ENCODE data around the gene TFRC.
"Not testable (repeated sequence)": the region's sequence is repeated elsewhere in the genome, so short reads cannot be mapped to it uniquely, and the experiment has no call there.

The TFRC gene

DNA sequence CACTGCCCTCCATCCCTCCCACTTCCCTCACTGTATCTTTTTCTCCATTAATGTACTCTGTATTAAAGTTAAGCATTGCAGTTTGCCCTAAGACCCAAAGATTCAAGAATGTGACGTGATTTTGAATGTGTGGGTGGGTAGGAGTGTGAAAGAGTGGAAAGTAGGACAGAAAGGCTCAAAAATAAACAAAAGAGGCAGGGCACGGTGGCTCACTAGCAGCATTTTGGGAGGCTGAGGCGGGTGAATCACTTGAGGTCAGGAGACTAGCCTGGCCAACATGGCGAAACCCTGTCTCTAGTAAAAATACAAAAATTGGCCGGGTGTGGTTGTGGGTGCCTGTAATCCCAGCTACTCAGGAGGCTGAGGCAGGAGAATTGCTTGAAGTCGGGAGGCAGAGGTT is 18.4 kb downstream of the TFRC start:
- no peak for TF ChIP-seq CTCF (IDR thresholded peaks at IDR 0.05; ENCODE audit: control insufficient read depth, insufficient read depth, low read depth, low read length, missing control alignments)
- H3K4me3 ChIP-seq (ENCODE audit: control insufficient read depth, low read depth, low read length): no peak overlapping the region
- DNase-seq (ENCODE audit: low read depth): peak; percentile 44

- peak; percentile 44 for DNase-seq (ENCODE audit: low read depth)
- TF ChIP-seq CTCF (IDR thresholded peaks at IDR 0.05; ENCODE audit: control insufficient read depth, insufficient read depth, low read depth, low read length, missing control alignments): no peak
- H3K4me3 ChIP-seq (ENCODE audit: control insufficient read depth, low read depth, low read length): no peak overlapping the region
These were observed 18.8 kb downstream of the TFRC start for GRCh38 chr3:196063049-196063448.

- no peak overlapping the region for H3K4me3 ChIP-seq (ENCODE audit: control insufficient read depth, low read depth, low read length)
- no peak for DNase-seq (ENCODE audit: low read depth)
- no peak for TF ChIP-seq CTCF (IDR thresholded peaks at IDR 0.05; ENCODE audit: control insufficient read depth, insufficient read depth, low read depth, low read length, missing control alignments)
These were observed 21.1 kb downstream of the TFRC start for GRCh38 chr3:196060834-196061233.

- H3K4me3 ChIP-seq (ENCODE audit: control insufficient read depth, low read depth, low read length): no peak overlapping the region
- TF ChIP-seq CTCF (IDR thresholded peaks at IDR 0.05; ENCODE audit: control insufficient read depth, insufficient read depth, low read depth, low read length, missing control alignments): no peak
- no peak for DNase-seq (ENCODE audit: low read depth)
These were observed 24.0 kb downstream of the TFRC start for GRCh38 chr3:196057760-196058331.

DNA sequence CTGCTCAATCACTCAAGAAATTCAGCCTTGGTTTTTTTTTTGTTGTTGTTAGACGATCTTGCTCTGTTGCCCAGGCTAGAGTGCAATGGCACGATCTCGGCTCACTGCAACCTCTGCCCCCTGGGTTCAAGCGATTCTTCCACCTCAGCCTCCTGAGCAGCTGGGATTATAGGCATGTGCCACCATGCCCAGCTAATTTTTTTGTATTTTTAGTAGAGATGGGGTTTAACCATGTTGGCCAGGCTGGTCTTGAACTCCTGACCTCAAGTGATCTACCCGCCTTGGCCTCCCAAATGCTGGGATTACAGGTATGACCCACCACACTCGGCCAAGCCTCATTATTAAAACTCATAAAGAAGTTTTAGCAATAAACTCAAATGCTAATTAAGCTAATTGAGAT is 25.5 kb downstream of the TFRC start:
- not testable (repeated sequence) for DNase-seq (ENCODE audit: low read depth); H3K4me3 ChIP-seq (ENCODE audit: control insufficient read depth, low read depth, low read length)

DNA sequence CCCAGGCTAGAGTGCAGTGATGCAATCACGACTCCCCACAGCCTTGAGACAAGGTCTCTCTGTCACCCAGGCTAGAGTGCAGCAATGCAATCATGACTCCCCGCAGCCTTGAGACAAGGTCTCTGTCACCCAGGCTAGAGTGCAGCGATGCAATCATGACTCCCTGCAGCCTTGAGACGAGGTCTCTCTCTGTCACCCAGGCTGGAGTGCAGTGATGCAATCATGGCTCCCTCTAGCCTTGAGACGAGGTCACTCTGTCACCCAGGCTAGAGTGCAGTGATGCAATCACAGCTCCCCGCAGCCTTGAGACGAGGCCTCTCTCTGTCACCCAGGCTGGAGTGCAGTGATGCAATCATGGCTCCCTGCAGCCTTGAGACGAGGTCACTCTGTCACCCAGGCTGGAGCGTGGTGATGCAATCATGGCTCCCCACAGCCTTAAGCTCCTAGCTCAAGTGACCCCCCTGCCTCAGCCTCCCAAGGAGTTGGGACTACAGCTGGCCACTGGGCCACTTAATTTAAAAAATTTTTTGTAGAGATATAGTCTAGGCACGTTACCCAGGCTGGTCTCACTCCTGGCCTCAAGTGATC is 26.1 kb downstream of the TFRC start:
- no peak for DNase-seq (ENCODE audit: low read depth)
- no peak overlapping the region for H3K4me3 ChIP-seq (ENCODE audit: control insufficient read depth, low read depth, low read length)
- TF ChIP-seq CTCF (IDR thresholded peaks at IDR 0.05; ENCODE audit: control insufficient read depth, insufficient read depth, low read depth, low read length, missing control alignments): no peak

DNA sequence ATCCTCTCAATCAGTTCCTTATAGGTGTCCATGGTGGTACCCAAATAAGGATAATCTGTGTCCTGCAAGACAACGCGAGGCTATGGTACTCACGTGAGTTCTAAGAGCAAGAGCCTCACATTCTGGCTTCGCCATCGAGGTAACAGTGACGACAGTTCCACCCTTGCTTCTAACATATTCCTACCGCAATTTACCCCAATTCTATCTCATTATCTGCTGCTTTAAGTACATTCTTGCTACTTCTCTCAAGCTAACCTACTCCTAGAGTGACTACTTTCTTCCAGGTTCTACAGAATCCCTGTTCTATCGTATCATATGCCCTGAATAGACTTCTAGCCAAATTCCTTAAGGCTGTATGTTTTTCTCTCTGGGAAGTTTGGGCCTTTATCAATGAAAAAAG is 26.6 kb downstream of the TFRC start:
- no peak overlapping the region for H3K4me3 ChIP-seq (ENCODE audit: control insufficient read depth, low read depth, low read length)
- DNase-seq (ENCODE audit: low read depth): no peak
- TF ChIP-seq CTCF (IDR thresholded peaks at IDR 0.05; ENCODE audit: control insufficient read depth, insufficient read depth, low read depth, low read length, missing control alignments): no peak
